Testis (tissue), 3 donors: ENCODE measurements around the gene PRR5. TPM values are rescaled to one million over a fixed set of nuclear protein-coding genes. Genes with fewer than 3 reads are reported as not detected.
"Not testable (repeated sequence)": the region's sequence is repeated elsewhere in the genome, so short reads cannot be mapped to it uniquely, and the experiment has no call there.

Experiments used
- DNase-seq: peaks from one replicate; pipeline ENCODE4 v3.0.0-alpha.2; 2019
- H3K27ac ChIP-seq, 2 donors: fragments of 200-600 bp; sonication (generic); one replicate each; pipeline ENCODE4 v1.5.1; 2019
- H3K27me3 ChIP-seq: fragments of 200-600 bp; sonication (generic); one replicate; pipeline ENCODE4 v1.5.1; 2019
- H3K36me3 ChIP-seq: fragments of 200-600 bp; sonication (generic); one replicate; pipeline ENCODE4 v1.5.1; 2017; ENCODE audit warnings: low read depth; ENCODE audit errors: missing control alignments
- H3K4me1 ChIP-seq: fragments of 200-600 bp; sonication (generic); one replicate; pipeline ENCODE4 v1.5.1; 2019
- H3K4me3 ChIP-seq, 2 donors: fragments of 200-600 bp; sonication (generic); one replicate each; pipeline ENCODE4 v1.5.1; 2017 to 2019
- H3K9me3 ChIP-seq: fragments of 200-600 bp; sonication (generic); one replicate; pipeline ENCODE4 v1.5.1; 2017
- CTCF ChIP-seq, 3 experiments: fragments of 450-650 bp in 2 of 3; fragments of 200-600 bp in 1 of 3; sonication (generic) in 1 of 3; IDR thresholded peaks; one replicate each; pipeline ENCODE4 v1.5.1; 2016 to 2019; ENCODE audit warnings: antibody characterized with exemption in 3 of 3, mild to moderate bottlenecking in 2 of 3, moderate library complexity in 1 of 3
- POLR2A ChIP-seq: fragments of 450-650 bp; IDR thresholded peaks from one replicate; pipeline ENCODE4 v1.6.1; 2017; ENCODE audit warnings: antibody characterized with exemption, mild to moderate bottlenecking, moderate library complexity
- WGBS, 2 donors: methylation state at CpG; one replicate each; pipeline ENCODE4 v1.1.5; 2018; 5-methylcytosine and 5-hydroxymethylcytosine counted together
- intact Hi-C: fragments of 100-400 bp; cut with DNase I; formaldehyde crosslinking; loops from one replicate; pipeline ENCODE4 v1.15.1; 2023; ENCODE audit warnings: low total_unique reads
- polyA plus RNA-seq: library from polyadenylated mRNA; stranded (reverse); fragments of 350-450 nt; fragmentation: Illumina TruSeq; extraction: RNeasy Lipid Tissue Mini Kit (QIAGEN cat#74804); gene quantifications from one replicate; pipeline ENCODE4 v1.2.3, GENCODE V29; 2014; ENCODE audit warnings: low read depth, low replicate concordance; ENCODE audit not compliant: insufficient read depth
- total RNA-seq, 2 donors: library from RNA; depleted of rRNA; stranded (reverse); fragments of >200 nt; gene quantifications; one replicate each; pipeline ENCODE4 v1.2.3, GENCODE V29; 2016

The PRR5 gene
- total and polyA plus RNA-seq, 3 donors from 2014 or later, result 20.2 to 50.4 (median 38.4) TPM

GRCh38 chr22:44741929-44742328 is 39.9 kb downstream of the PRR5 start:
- no peak for TF ChIP-seq CTCF (IDR thresholded peaks at IDR 0.05)
- TF ChIP-seq POLR2A, result no peak
- DNase-seq, result no peak
- no peaks in the 10 kb centered on the region for H3K4me1 ChIP-seq
- H3K27ac ChIP-seq, result no peak overlapping the region
- no peak overlapping the region for H3K4me3 ChIP-seq
- intact Hi-C loops, result no loop called here
- no peaks in the 10 kb centered on the region for H3K36me3 ChIP-seq
- WGBS, 2 donors, result 70 to 84% methylated on average over 9 of the region's 9 CpGs
- H3K27me3 ChIP-seq, result no peaks in the 10 kb centered on the region
- H3K9me3 ChIP-seq, result no peaks in the 10 kb centered on the region

- no peaks in the 10 kb centered on the region for H3K27me3 ChIP-seq
- WGBS, 2 donors, result 86 to 91% methylated on average over 11 of the region's 11 CpGs
- no peak overlapping the region for H3K4me3 ChIP-seq
- TF ChIP-seq CTCF (IDR thresholded peaks at IDR 0.05) (no peak), POLR2A (no peak)
- no peaks in the 10 kb centered on the region for H3K4me1 ChIP-seq
- intact Hi-C loops, result no loop called here
- no peak for DNase-seq
- H3K9me3 ChIP-seq, result no peaks in the 10 kb centered on the region
- no peaks in the 10 kb centered on the region for H3K36me3 ChIP-seq
- no peak overlapping the region for H3K27ac ChIP-seq
Observed at GRCh38 chr22:44743247-44743646, 41.2 kb downstream of the PRR5 start.

- 59 to 60% methylated on average over 7 of the region's 7 CpGs for WGBS, 2 donors
- H3K27me3 ChIP-seq, result no peaks in the 10 kb centered on the region
- DNase-seq, result no peak
- H3K4me3 ChIP-seq, result no peak overlapping the region
- H3K4me1 ChIP-seq, result no peaks in the 10 kb centered on the region
- no peaks in the 10 kb centered on the region for H3K36me3 ChIP-seq
- intact Hi-C loops, result no loop called here
- no peaks in the 10 kb centered on the region for H3K9me3 ChIP-seq
- no peak for TF ChIP-seq CTCF (IDR thresholded peaks at IDR 0.05)
- no peak for TF ChIP-seq POLR2A
- H3K27ac ChIP-seq, result no peak overlapping the region
Observed at GRCh38 chr22:44743804-44744211, 41.8 kb downstream of the PRR5 start.

- Histone ChIP-seq H3K27me3 (no peaks in the 10 kb centered on the region), H3K27ac (no peak overlapping the region), H3K4me3 (no peak overlapping the region), H3K36me3 (no peaks in the 10 kb centered on the region), H3K4me1 (no peaks in the 10 kb centered on the region), H3K9me3 (no peaks in the 10 kb centered on the region)
- WGBS, 2 donors, result 58 to 65% methylated on average over 13 of the region's 13 CpGs
- TF ChIP-seq POLR2A (no peak), CTCF (IDR thresholded peaks at IDR 0.05) (no peak)
- DNase-seq, result no peak
- intact Hi-C loops, result no loop called here
Observed at GRCh38 chr22:44745853-44746789, 44.1 kb downstream of the PRR5 start.

- 92 to 97% methylated on average over 4 of the region's 4 CpGs for WGBS, 2 donors
- H3K4me1 ChIP-seq, DNase-seq, intact Hi-C loops, H3K27ac ChIP-seq, H3K4me3 ChIP-seq, H3K36me3 ChIP-seq, H3K9me3 ChIP-seq, H3K27me3 ChIP-seq: not testable (repeated sequence)
Observed at GRCh38 chr22:44747784-44748127, 45.8 kb downstream of the PRR5 start.
